Subcutaneous adipose tissue (tissue), 4 donors: Measurements from ENCODE around the gene OPRD1. TPM values are rescaled to one million over a fixed set of nuclear protein-coding genes. Genes with fewer than 3 reads are reported as not detected.

ENCODE experiments used
- total RNA-seq, 4 donors: library from RNA; depleted of rRNA; stranded (reverse); fragments of >200 nt; gene quantifications; one replicate each; pipeline ENCODE4 v1.1.0, GENCODE V29; 2016
- TF ChIP-seq, protein P1 (sequence below): fragments of 450-650 bp; IDR thresholded peaks from one replicate; pipeline ENCODE4 v1.5.1; 2016; ENCODE audit warnings: low read depth, mild to moderate bottlenecking, control low read depth, antibody characterized with exemption, moderate library complexity

OPRD1 gene
- total RNA-seq, 4 donors from 2014 or later, result not detected

DNA sequence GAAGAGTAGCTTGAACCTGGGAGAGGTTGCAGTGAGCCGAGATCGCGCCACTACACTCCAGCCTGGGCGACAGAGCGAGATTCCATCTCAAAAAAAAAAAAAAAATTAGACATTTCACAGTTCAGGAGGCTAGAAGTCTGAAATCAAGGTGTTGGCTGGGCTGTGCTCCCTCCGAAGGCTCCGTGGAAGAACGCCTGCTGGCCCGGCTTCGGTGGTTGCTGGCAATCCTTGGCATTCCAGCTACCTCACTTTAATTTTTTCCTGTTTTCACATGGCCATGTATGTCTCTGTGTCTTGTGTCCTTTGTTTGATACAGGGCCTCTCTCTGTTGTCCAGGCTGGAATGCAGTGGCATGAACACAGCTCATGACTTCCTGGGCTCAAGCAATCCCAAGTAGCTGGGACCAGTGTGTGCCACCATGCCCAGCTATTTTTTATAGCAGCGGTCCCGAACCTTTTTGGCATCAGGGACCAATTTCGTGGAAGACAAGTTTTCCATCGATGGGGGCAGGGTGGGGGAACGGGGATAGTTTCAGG, 24.5 kb downstream of the OPRD1 start:
- TF ChIP-seq, protein P1, sequence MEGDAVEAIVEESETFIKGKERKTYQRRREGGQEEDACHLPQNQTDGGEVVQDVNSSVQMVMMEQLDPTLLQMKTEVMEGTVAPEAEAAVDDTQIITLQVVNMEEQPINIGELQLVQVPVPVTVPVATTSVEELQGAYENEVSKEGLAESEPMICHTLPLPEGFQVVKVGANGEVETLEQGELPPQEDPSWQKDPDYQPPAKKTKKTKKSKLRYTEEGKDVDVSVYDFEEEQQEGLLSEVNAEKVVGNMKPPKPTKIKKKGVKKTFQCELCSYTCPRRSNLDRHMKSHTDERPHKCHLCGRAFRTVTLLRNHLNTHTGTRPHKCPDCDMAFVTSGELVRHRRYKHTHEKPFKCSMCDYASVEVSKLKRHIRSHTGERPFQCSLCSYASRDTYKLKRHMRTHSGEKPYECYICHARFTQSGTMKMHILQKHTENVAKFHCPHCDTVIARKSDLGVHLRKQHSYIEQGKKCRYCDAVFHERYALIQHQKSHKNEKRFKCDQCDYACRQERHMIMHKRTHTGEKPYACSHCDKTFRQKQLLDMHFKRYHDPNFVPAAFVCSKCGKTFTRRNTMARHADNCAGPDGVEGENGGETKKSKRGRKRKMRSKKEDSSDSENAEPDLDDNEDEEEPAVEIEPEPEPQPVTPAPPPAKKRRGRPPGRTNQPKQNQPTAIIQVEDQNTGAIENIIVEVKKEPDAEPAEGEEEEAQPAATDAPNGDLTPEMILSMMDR, result no peak

GRCh38 chr1:28840928-28841544, 29.1 kb downstream of the OPRD1 start:
- TF ChIP-seq, protein P1, result no peak

DNA sequence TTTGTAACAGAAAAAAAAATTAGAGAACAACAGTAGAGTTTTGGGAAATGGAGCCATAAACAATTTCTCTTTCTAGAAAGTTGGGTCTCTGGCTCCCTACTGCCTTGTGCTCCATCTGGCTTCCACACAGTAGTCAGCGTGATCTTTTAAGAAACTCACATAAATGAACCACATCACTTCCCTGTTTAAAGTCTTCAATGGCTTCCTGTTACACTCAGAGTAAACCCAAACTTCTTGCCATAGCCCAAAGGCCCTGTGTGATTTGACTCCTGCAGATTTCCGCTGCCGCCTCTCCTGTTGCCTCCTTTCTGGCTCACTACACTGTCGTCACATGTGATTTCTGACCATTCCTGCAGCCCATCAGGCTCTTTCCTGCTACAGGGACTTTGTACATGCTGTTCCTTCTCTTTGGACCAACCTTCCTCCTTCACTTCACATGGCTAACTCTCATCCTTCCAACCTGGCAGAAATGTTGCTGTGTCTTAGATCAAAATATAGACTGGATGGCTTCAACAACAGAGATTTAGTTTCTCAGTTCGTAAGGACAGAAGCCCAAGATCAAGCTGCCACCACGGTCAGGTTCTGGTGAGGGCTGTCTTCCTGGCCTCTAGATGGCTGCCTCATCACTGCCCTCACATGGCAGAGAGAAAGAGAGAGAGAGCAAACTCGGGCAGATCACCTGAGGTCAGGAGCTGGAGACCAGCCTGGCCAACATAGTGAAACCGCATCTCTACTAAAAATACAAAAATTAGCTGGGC, 34.0 kb downstream of the OPRD1 start:
- TF ChIP-seq, protein P1, result no peak

GRCh38 chr1:28848416-28848815, 36.4 kb downstream of the OPRD1 start:
- TF ChIP-seq, protein P1, result no peak

DNA sequence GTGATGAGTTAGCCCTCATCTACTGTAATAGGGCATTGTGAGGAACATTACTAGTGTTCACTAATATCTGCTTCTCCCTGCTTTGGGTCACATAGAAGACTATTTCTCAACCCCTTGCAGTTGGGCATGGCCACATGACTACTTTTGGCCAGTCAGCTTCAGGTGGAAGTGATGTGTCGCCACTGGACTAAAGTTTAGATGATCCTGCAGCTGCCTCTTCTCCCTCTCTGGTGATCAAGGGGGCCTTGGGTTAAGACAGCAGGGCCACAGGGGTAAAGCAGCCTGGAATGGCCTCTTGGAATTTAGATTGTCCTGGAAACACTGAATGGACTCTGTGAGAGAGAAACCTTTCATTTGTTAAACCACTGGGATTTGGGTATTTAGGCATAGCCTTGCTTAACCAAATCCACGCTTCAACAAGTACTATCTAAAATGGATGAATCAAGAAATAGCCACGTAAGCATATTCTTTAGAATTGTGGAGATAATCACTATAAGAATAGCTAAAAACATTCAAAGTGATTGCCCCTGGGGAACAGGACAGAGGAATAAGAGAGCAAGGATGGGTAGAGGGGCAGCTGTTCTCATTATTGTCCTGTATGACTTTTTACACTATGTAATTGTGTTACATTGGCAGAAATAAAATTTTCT, 41.2 kb downstream of the OPRD1 start:
- TF ChIP-seq, protein P1, result no peak

GRCh38 chr1:28855046-28855445, 43.1 kb downstream of the OPRD1 start:
- TF ChIP-seq, protein P1, result no peak

GRCh38 chr1:28855469-28855951, 43.5 kb downstream of the OPRD1 start:
- TF ChIP-seq, protein P1, result no peak
